22Rv1 (cell line): Measurements from ENCODE around the gene UBASH3A.

Source experiments
- CTCF ChIP-seq: fragments of 450-650 bp; IDR thresholded peaks from 2 replicates; pipeline ENCODE4 v1.5.1; 2017; ENCODE audit warnings: mild to moderate bottlenecking
- ZFX ChIP-seq: fragments of 450-650 bp; IDR thresholded peaks from 2 replicates; pipeline ENCODE4 v1.6.1; 2017; ENCODE audit warnings: antibody characterized with exemption, borderline replicate concordance

- TF ChIP-seq CTCF: no peak
- no peak for TF ChIP-seq ZFX
These were observed 91.3 kb downstream of the UBASH3A start for GRCh38 chr21:42495027-42495426.
